Mononuclear cell (primary cell): Measurements from ENCODE around the gene ABHD14A. TPM values are rescaled to one million over a fixed set of nuclear protein-coding genes. Genes with fewer than 3 reads are reported as not detected.

Source experiments
- H3K27me3 ChIP-seq: 2 replicates; pipeline ENCODE4 v1.6.0; 2011; ENCODE audit warnings: low read length, control low read depth; ENCODE audit not compliant: insufficient read depth
- H3K4me1 ChIP-seq: 2 replicates; pipeline ENCODE4 v1.5.1; 2011; ENCODE audit warnings: mild to moderate bottlenecking, low read length, control low read depth; ENCODE audit not compliant: insufficient read depth
- H3K4me3 ChIP-seq: 2 replicates; pipeline ENCODE4 v1.5.1; 2011; ENCODE audit warnings: mild to moderate bottlenecking, low read length, moderate library complexity
- H3K9me3 ChIP-seq: 2 replicates; pipeline ENCODE4 v1.5.1; 2011; ENCODE audit warnings: low read depth, mild to moderate bottlenecking, control low read depth, low read length
- total RNA-seq: library from RNA; depleted of rRNA; stranded (reverse); fragments of >200 nt; gene quantifications from one replicate; pipeline ENCODE4 v1.2.3, GENCODE V29; 2012

The ABHD14A gene
- total RNA-seq, 1 donor = 6.6 TPM

GRCh38 chr3:52004906-52005395, 30.1 kb downstream of the ABHD14A start:
- H3K9me3 ChIP-seq = no peaks in the 10 kb centered on the region
- H3K4me1 ChIP-seq = peaks cover 17% of the 10 kb centered on the region
- no peak overlapping the region for H3K4me3 ChIP-seq
- no peaks in the 10 kb centered on the region for H3K27me3 ChIP-seq

- H3K9me3 ChIP-seq = no peaks in the 10 kb centered on the region
- no peaks in the 10 kb centered on the region for H3K27me3 ChIP-seq
- H3K4me1 ChIP-seq = peaks cover 17% of the 10 kb centered on the region
- H3K4me3 ChIP-seq = no peak overlapping the region
Measured at GRCh38 chr3:52005571-52005986, 30.7 kb downstream of the ABHD14A start.

- H3K4me1 ChIP-seq = peaks cover 17% of the 10 kb centered on the region
- no peak overlapping the region for H3K4me3 ChIP-seq
- H3K27me3 ChIP-seq = no peaks in the 10 kb centered on the region
- no peaks in the 10 kb centered on the region for H3K9me3 ChIP-seq
Measured at GRCh38 chr3:52006017-52006819, 31.4 kb downstream of the ABHD14A start.

GRCh38 chr3:52006820-52007133, 31.9 kb downstream of the ABHD14A start:
- Histone ChIP-seq H3K27me3 (no peaks in the 10 kb centered on the region), H3K4me1 (peaks cover 12% of the 10 kb centered on the region), H3K4me3 (no peak overlapping the region)

GRCh38 chr3:52007291-52007690, 32.4 kb downstream of the ABHD14A start:
- Histone ChIP-seq H3K4me3 (no peak overlapping the region), H3K27me3 (no peaks in the 10 kb centered on the region), H3K9me3 (no peaks in the 10 kb centered on the region), H3K4me1 (peaks cover 10% of the 10 kb centered on the region)

More at GRCh38 chr3:52006820-52007133, 31.9 kb downstream of the ABHD14A start:
- no peaks in the 10 kb centered on the region for H3K9me3 ChIP-seq

- H3K4me3 ChIP-seq = no peak overlapping the region
- H3K9me3 ChIP-seq = no peaks in the 10 kb centered on the region
- H3K4me1 ChIP-seq = peaks cover 10% of the 10 kb centered on the region
- no peaks in the 10 kb centered on the region for H3K27me3 ChIP-seq
Measured at GRCh38 chr3:52010431-52010830, 35.6 kb downstream of the ABHD14A start.

- no peaks in the 10 kb centered on the region for H3K9me3 ChIP-seq
- no peaks in the 10 kb centered on the region for H3K27me3 ChIP-seq
- no peak overlapping the region for H3K4me3 ChIP-seq
- H3K4me1 ChIP-seq = no peaks in the 10 kb centered on the region
Measured at GRCh38 chr3:52012699-52013098, 37.8 kb downstream of the ABHD14A start.

GRCh38 chr3:52013802-52014598, 39.1 kb downstream of the ABHD14A start:
- H3K9me3 ChIP-seq = no peaks in the 10 kb centered on the region
- no peak overlapping the region for H3K4me3 ChIP-seq
- H3K4me1 ChIP-seq = no peaks in the 10 kb centered on the region
- no peaks in the 10 kb centered on the region for H3K27me3 ChIP-seq

GRCh38 chr3:52014613-52015012, 39.7 kb downstream of the ABHD14A start:
- Histone ChIP-seq H3K9me3 (no peaks in the 10 kb centered on the region), H3K4me1 (no peaks in the 10 kb centered on the region), H3K4me3 (no peak overlapping the region), H3K27me3 (no peaks in the 10 kb centered on the region)

- Histone ChIP-seq H3K27me3 (no peaks in the 10 kb centered on the region), H3K9me3 (no peaks in the 10 kb centered on the region), H3K4me1 (no peaks in the 10 kb centered on the region), H3K4me3 (no peak overlapping the region)
Measured at GRCh38 chr3:52015438-52016228, 40.8 kb downstream of the ABHD14A start.

- H3K27me3 ChIP-seq = no peaks in the 10 kb centered on the region
- H3K9me3 ChIP-seq = no peaks in the 10 kb centered on the region
- no peaks in the 10 kb centered on the region for H3K4me1 ChIP-seq
- H3K4me3 ChIP-seq = no peak overlapping the region
Measured at GRCh38 chr3:52017586-52017985, 42.7 kb downstream of the ABHD14A start.

GRCh38 chr3:52018319-52019000, 43.6 kb downstream of the ABHD14A start:
- no peaks in the 10 kb centered on the region for H3K9me3 ChIP-seq
- H3K4me1 ChIP-seq = no peaks in the 10 kb centered on the region
- no peak overlapping the region for H3K4me3 ChIP-seq
- no peaks in the 10 kb centered on the region for H3K27me3 ChIP-seq

GRCh38 chr3:52019352-52020080, 44.7 kb downstream of the ABHD14A start:
- Histone ChIP-seq H3K9me3 (no peaks in the 10 kb centered on the region), H3K4me1 (no peaks in the 10 kb centered on the region), H3K27me3 (no peaks in the 10 kb centered on the region), H3K4me3 (no peak overlapping the region)

- Histone ChIP-seq H3K4me3 (no peak overlapping the region), H3K4me1 (no peaks in the 10 kb centered on the region), H3K9me3 (no peaks in the 10 kb centered on the region), H3K27me3 (no peaks in the 10 kb centered on the region)
Measured at GRCh38 chr3:52020796-52021195, 45.9 kb downstream of the ABHD14A start.
